GM18526 (cell line): Measurements from ENCODE around the gene SMTN.

ENCODE experiments used
- POLR2A ChIP-seq: IDR thresholded peaks from 3 replicates; pipeline ENCODE4 v1.6.1; 2011; ENCODE audit not compliant: insufficient read length; ENCODE audit errors: extremely low read depth

Gene SMTN

DNA sequence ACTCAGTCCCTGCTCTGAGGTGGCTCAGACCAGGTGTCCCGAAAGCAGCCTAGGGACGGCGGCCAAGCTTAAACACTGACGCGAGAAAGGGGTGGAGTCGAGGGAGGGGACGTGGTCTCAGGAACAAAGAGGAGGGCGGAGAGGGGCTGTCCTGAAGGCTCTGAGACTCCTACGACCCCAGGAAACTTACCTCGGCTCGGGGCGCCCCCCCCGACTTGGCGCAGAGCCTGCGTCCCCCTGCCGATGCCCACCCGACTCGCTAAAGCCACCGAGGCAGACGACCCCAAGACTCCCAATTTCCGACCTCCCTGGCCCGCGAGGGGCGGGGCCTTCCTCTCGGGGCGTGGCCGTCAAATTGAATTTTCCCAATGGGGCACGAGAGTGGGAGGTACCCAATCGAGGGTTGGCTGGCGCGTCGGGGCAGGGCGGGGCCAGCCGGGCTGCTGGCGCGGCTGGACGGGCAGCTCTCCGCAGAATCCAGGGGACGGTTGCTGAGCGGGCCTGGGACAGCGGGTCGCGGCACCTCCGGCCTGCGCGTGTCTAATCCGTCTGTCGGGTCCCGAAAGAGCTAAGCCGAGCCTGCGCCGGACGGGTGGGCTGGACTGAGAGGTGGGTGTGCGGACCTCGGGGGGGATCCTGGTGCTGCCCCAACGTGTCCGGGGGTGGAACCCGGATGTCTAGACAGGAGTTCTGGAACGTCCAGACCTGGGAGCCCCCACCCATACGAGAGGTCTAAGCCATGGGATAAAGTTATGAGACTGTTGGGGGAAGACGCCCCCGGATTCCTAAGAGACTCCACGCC is at the start of gene SMTN:
Gene SMTN (plus strand): TSS at position 471 of the 802 bp plus-strand sequence. CDS start 1,941 bp downstream, outside the sequence.
- TF ChIP-seq POLR2A = peak; percentile 72

DNA sequence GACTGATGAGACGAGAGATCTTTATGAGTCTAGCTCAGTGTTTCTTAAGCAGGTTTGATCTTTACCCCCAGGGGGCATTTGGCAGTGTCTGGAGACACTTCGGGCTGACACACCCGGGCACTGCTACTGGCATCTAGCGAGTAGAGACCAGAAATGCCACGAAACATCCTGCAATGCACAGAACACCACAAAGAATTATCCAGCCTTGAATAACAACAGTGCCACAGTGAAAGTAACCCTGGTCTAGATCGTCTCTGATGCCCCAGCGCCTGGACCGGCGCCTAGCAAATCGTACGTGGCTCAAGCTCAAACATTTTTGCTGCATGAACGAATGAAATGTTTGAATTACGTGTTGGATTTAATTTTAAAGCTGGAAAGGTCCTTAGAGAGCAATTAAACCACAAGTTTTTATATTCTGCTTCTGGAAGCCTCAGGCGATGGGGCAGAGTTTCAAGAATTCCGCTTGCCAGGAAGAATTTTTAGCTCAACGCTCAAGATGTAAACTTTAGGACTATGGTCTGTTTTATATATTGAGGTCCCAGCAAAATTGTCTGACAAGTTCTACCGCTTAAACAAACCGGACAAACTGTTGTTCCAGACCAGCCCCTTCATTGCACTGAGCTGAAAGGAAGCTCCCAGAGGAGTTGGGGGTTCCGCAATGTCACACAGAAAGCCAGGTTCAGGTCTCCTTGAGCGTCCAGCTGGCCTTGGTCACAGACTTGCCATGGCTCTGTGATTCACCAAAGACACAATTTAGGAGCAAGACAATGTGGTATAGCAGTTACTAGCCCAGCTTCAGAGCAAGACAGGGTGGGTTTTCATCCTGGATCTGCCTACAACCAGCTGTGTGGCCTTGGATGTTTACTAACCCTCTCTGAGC is 44.2 kb upstream of the SMTN start:
- TF ChIP-seq POLR2A = no peak

DNA sequence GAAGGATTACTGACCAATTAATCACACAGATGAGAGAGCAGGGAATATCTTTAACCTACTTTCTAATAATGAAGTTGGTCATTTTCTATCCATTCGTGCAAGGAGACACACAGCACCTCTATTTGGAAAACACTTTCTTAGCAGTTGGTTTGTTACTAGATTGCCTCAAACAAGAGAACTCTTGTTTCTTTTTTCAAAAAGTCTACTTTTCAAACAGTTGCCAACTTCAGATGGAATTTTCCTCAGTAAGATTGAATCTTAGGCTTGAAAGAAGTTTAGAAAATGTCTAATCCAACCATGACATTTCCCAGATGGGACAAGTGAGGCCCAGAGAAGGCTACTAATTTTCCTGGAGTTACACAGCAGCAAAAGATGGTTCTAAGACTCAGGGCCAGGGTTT is 42.4 kb upstream of the SMTN start:
- TF ChIP-seq POLR2A = no peak

DNA sequence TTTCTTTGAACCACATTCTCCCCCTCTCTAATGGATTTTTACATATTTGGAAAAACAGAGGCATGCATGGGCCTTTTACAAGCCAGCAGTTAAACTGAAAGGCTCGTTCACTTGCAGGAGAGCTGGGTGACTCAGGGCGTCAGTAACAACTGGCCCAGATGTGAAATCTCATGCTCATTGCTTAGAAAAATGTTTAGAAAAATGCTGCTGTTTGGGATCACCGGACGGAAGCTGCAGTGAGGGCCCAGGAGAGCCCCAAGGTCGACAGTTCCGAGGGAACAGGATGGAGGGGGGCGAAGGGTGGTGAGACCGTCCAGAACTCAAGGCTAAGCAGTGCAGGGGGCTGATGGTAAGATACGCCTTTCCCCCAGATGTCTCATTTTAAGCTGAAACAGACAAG is 41.7 kb upstream of the SMTN start:
- no peak for TF ChIP-seq POLR2A

DNA sequence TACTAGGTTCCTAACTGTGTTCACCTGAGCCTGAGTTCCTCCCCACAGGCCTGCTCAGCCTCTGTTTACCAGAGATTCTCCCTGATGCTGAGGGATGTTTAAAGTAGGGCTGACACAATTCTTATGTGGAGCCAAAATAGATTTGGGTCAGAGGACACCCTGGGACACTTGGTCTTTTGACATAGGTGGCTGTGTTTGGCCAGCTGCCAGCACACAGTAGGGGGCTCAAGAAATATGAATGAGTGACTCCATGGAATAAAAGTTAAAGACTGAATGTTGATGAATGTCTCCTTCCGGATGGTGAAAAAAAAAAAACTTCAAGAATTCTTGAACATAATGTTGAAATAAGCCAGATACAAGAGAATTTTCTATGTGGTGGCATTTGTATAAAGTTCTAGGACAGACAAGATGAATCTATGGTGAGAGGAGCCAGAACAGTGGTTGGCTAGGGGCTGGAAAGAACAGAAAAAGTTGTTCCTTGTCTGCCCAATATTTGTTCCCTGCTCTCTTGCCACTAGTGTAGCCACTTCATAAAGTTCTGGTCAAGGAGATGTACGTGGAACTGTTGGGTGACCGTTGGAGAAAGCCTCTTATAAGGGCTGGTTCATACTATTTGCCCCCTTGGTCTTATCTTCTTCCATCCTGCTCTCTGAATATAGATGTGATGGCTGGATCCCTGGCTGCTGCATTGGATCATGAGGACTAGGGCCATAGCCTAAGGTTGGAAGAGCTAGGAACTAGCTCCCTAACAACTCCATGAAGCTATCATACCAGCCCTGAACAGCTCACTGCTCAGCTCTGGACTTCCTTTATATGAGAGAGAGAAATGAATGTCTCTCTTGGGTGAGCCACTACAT is 40.3 kb upstream of the SMTN start:
- no peak for TF ChIP-seq POLR2A

DNA sequence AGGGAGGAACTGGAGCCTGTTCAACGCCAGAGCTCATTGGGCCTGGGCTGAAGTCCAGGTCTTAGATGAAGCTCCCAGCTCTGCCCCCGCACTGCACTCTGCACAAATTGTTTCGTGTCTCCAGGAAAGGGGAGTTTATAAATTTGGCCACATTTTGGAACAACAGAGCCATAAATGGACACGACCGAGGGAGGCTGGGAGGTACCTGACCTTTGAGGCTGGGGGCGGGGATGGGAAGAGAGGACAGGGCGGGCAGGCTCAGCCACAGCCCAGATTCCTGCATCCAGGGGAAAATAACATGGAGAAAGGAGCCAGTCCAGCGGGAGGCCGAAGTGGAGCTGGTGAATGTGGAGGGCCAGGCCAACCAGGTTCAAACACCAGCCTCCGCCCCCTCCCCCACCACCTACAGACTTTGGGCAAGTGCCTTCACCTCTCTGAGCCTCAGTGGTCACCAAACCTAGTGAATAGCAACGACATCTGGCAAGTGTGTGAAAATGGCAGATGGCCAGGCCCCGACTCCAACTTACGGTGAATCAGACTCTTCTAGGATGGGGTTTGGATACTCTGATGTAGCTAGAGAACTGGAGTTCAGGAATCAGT is 36.8 kb upstream of the SMTN start:
- no peak for TF ChIP-seq POLR2A

DNA sequence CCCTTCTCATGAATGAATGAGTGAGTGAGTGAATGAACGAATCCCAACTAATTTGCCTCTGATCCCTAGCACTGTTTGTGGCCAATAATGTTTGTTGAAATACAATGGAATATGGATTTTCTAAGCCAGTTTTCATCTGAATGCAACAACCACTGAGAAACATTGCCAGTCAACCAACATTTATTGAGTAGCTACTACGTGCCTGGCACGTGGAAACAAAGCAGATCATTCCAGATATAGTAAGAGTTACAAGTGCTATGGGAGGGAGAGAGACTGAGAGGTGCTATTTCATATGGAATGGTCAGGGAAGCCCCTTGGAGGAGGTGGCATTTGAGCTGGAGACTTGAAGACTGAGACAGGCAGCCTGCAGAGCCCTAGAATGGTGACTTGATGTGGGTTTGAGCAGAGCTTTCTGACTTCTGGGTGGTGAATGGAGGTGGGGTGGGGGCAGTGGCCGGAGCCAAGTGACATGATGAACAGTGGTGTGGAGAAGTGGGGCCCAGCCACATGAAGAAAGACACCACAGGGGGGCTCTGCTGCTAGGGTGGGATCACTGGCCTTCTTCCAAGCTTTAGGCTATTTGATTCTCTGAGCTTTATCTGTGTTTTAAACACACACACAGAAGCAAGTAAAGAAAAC is 35.1 kb upstream of the SMTN start:
- no peak for TF ChIP-seq POLR2A

DNA sequence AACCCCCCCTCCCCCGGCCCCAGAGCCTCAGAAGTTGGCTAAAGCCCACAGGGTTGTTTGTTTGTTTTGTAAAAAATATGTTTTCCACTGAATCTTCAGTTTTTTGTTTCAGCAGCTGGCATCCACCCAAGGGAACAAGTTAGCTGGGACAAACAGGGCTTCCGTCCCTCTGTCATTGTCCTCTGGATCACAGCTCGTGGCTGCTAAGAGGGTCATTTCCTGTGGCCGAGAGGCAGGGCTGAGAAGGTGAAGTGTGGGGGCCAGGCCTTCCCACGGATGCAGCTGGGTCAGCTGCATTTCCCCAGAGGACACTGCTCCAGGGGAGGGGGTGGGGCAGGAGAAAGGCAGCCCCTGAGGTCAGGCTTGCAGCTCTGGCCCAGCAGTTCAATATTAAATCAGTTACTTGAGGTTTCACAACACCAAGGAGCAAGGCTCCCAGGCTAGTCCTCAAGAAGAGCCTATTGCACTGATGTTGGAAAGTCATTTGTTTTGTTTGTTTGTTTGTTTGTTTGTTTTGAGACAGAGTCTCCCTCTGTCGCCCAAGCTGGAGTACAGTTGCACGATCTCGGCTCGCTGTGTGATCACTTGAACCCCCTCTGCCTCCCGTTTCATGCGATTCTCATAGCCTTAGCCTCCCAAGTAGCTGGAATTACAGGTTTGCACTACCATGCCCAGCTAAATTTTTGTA is 34.4 kb upstream of the SMTN start:
- no peak for TF ChIP-seq POLR2A

DNA sequence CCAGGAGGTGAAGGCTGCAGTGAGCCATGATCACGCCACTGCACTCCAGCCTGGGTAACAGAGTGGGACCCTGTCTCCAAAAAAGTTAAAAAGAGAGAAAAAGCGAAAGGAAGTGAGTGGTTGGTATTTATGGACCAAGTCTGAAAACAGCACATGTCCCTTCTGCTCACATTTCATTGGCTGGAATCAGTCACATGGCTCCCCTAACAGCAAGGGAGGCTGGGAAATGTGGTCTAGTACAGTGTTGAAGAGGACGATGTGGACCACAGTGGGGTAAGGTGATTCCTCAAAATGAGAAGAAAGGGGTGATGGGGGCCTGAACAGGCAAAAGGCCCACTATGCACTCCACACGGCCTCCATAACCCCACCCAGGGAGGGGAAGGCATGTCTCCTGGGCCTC is 32.5 kb upstream of the SMTN start:
- no peak for TF ChIP-seq POLR2A

DNA sequence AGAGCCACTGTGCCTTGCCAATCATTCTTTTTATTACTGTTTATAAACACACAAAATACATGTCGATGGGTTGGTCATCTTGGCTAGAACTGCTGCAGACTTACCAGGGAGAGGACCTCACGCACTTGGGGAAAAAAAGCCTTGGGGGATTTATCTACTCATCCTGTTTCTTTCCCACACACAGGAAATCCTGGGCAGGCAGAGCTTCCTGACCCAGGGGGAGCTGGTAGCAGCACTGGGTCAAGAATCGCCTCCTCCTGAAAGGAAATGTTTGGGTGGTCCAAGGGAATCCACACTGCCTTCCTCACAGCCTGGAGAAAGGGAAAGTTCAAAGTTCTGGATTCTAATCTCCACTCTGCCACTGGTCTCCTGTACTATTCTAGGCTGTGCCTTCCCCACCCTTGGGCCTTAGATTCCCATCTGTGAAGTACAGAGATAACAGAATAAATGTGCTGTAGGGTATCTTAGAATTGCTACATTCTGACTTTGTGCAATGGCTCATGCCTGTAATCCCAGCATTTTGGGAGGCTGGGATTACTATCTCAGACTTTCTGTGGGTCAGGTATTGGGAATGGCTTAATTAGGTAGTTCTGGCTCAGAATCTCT is 31.2 kb upstream of the SMTN start:
- TF ChIP-seq POLR2A = no peak

DNA sequence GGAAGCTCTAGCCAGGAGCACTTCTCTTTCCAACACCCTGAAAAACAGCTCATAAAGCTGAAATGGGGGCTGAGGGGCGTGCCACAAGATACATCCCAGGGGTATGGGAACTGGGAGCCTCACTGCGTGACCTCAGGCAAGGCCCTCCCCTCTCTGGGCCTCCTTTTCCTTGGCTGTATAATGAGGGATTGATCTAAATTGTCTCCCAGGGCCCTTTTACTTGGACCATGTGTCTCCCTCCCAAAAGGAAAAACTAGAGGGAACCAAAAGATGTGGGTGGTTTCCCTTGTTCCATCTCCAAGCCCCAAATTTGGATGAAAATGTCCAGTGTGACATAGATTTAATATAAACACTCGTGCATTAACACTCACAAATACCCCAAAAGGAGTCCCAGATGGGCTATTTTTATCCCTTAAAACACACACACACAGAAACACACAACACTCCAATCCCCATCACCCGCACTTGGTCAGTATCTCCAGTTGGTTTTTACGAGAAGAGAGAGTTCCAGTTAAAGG is 25.9 kb upstream of the SMTN start:
- no peak for TF ChIP-seq POLR2A

DNA sequence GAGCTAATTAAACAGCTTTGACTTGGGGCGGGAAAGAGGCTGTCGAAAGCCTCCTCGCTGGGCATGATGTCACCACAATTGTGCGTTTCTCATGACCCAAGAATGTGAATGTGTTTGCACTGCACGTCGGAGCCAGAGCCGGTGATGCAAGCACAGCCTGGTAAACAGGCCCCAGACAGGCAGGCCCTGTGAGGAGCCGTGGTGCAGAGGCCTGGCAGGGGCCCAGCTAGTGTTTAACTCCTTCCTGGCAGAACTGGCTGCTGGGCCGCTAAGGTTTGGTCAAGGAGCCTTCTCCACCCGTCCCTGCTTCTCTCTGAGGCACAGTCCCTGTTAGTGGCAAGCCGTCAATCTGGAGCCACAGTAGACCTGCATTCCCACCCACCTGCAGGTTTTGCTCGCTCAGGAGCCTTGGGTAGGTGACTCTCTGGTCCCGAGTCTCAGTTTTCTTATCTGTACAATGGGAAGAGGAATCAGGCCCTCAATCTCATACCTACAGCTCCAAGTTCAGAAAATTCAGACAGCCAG is 25.4 kb upstream of the SMTN start:
- no peak for TF ChIP-seq POLR2A

DNA sequence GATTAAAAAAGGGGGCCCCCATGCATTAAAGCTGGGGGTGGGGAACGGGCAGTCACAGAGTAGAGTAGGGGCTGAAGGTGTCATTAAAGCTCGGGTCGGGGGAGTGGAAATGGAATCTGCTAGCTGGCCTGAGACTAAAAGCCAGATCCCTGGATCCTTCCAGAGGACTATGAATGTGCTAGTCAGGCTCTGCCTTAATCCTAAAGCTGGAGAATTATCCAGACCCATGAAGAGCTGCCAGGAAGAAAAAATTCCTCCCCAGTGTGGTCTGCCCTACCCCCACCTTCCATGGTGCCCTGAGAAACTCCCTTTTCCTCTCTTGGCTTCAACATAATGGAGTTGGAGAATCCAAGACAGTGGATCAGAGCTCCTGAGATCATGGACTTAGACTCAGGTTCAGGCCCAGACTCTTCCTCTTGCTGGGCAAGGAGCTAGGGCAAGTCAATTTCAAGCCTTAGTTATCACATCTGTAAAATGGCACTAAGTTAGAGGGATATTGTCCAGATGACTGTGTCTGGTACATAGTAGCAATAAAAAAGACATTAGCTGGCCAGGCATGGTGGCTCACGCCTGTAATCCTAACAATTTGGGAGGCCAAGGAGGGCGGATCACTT is 24.0 kb upstream of the SMTN start:
- TF ChIP-seq POLR2A = no peak
